ENCODE measurements around the gene MED25.

DNA sequence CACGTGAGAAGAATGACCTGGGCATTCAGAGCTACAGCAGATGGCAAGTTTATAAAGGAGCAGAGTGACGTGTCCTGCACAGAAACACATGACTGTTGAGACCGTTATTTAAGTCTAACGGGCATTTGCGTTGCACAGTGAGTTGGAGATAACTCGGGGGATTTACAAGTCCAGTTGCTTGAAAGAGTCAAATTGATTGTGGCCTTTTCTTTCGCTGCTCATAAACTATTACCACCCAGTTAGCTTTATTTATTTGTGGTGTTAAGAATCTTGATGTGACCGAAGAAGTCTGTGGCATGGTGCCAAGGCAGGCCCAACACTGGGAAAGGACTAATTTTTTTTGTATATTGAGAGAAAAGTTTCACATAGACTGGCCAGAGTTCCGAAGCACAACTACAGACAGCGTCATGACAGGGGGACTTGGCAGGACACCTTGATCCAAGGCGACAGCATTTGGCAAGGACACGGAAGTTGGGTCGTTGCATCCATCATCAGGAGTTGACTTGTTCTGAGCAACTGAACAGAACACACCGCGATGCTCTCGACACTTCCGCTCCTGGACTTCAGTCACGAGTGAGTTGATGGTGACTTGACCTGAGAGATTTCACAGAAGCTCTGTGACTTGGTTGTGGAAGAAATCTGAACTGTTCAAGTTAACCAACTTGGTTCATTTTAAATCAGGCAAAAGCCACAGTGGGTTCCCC lies 20.9 kb downstream of the MED25 start:
- TF ChIP-seq, protein P1, sequence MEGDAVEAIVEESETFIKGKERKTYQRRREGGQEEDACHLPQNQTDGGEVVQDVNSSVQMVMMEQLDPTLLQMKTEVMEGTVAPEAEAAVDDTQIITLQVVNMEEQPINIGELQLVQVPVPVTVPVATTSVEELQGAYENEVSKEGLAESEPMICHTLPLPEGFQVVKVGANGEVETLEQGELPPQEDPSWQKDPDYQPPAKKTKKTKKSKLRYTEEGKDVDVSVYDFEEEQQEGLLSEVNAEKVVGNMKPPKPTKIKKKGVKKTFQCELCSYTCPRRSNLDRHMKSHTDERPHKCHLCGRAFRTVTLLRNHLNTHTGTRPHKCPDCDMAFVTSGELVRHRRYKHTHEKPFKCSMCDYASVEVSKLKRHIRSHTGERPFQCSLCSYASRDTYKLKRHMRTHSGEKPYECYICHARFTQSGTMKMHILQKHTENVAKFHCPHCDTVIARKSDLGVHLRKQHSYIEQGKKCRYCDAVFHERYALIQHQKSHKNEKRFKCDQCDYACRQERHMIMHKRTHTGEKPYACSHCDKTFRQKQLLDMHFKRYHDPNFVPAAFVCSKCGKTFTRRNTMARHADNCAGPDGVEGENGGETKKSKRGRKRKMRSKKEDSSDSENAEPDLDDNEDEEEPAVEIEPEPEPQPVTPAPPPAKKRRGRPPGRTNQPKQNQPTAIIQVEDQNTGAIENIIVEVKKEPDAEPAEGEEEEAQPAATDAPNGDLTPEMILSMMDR (IDR thresholded peaks at IDR 0.05; ENCODE audit: insufficient read depth, low read length) = no peak
- TF ChIP-seq POLR2AphosphoS5 (IDR thresholded peaks at IDR 0.05; ENCODE audit: low read depth) = no peak
- no peak for TF ChIP-seq GABPA (IDR thresholded peaks at IDR 0.05; ENCODE audit: low read depth)
- TF ChIP-seq, protein P2, sequence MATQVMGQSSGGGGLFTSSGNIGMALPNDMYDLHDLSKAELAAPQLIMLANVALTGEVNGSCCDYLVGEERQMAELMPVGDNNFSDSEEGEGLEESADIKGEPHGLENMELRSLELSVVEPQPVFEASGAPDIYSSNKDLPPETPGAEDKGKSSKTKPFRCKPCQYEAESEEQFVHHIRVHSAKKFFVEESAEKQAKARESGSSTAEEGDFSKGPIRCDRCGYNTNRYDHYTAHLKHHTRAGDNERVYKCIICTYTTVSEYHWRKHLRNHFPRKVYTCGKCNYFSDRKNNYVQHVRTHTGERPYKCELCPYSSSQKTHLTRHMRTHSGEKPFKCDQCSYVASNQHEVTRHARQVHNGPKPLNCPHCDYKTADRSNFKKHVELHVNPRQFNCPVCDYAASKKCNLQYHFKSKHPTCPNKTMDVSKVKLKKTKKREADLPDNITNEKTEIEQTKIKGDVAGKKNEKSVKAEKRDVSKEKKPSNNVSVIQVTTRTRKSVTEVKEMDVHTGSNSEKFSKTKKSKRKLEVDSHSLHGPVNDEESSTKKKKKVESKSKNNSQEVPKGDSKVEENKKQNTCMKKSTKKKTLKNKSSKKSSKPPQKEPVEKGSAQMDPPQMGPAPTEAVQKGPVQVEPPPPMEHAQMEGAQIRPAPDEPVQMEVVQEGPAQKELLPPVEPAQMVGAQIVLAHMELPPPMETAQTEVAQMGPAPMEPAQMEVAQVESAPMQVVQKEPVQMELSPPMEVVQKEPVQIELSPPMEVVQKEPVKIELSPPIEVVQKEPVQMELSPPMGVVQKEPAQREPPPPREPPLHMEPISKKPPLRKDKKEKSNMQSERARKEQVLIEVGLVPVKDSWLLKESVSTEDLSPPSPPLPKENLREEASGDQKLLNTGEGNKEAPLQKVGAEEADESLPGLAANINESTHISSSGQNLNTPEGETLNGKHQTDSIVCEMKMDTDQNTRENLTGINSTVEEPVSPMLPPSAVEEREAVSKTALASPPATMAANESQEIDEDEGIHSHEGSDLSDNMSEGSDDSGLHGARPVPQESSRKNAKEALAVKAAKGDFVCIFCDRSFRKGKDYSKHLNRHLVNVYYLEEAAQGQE (IDR thresholded peaks at IDR 0.05; ENCODE audit: insufficient replicate concordance, low read depth) = no peak
- no peak for TF ChIP-seq SPI1 (IDR thresholded peaks at IDR 0.05; ENCODE audit: borderline replicate concordance, low read depth)
